ENCODE results near the gene RELN.

DNA sequence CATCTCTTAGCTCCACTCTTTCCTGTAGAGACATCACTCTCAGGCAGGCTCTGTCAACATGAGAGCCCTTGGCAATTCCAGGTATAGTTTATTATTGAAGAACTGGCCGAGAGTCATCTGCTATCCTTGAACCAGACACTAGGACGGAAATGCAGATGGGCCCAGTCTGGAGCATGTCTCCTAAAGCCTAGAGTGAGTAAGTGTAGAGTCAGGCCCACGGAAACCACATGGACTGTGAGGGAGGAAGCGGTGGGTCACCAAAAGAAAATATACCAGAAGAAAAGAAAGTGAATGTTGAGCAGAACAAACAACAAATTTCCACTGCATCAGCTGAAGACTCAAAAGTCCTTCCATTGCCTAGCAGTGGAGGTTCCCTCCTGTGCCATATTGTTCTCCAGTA is 15.7 kb upstream of the RELN start:
- no peak for TF ChIP-seq POLR2AphosphoS5 (IDR thresholded peaks at IDR 0.05; ENCODE audit: low read depth, low read length)
- TF ChIP-seq TAF1 (IDR thresholded peaks at IDR 0.05; ENCODE audit: borderline replicate concordance, insufficient read depth, low read length), result no peak

Data from PFSK-1 (cell line).